Type B pancreatic cell (in vitro differentiated cells): Measurements from ENCODE around the gene PRKCB. TPM values are rescaled to one million over a fixed set of nuclear protein-coding genes. Genes with fewer than 3 reads are reported as not detected.

Experiments used
- DNase-seq: peaks from one replicate; pipeline ENCODE4 v3.0.0; 2021; ENCODE audit warnings: mixed read lengths; ENCODE audit not compliant: unreplicated experiment; ENCODE audit errors: extremely low spot score
- H3K27ac Mint-ChIP-seq: 2 replicates; pipeline ENCODE4 v1.8.0; 2021; ENCODE audit warnings: mild to moderate bottlenecking, mixed read lengths
- H3K27me3 Mint-ChIP-seq: 2 replicates; pipeline ENCODE4 v1.8.0; 2021; ENCODE audit warnings: mixed read lengths
- H3K36me3 Mint-ChIP-seq: 2 replicates; pipeline ENCODE4 v1.8.0; 2021; ENCODE audit warnings: mixed read lengths
- H3K4me1 Mint-ChIP-seq: one replicate; pipeline ENCODE4 v1.8.0; 2021; ENCODE audit warnings: mixed read lengths; ENCODE audit not compliant: unreplicated experiment
- H3K4me3 Mint-ChIP-seq: 2 replicates; pipeline ENCODE4 v1.8.0; 2021; ENCODE audit warnings: mild to moderate bottlenecking, mixed read lengths
- H3K9me3 Mint-ChIP-seq: 2 replicates; pipeline ENCODE4 v1.8.0; 2021; ENCODE audit warnings: mixed read lengths
- total RNA-seq: library from RNA; stranded (reverse); gene quantifications from 2 replicates; pipeline ENCODE4 v1.2.1, GENCODE V29; 2021; ENCODE audit warnings: low replicate concordance
- TF ChIP-seq, protein P1 (sequence below): fragments of 200-600 bp; sonication (generic); conservative IDR thresholded peaks from 2 replicates; pipeline ENCODE4 v1.5.0; 2021; ENCODE audit warnings: antibody characterized with exemption, mild to moderate bottlenecking

Gene PRKCB
- total RNA-seq, 1 donor from 2014 or later, result 10.2 TPM

GRCh38 chr16:23836078-23836403 lies 258 bp downstream of the PRKCB start:
- peaks cover 7% of the 10 kb centered on the region for H3K4me1 Mint-ChIP-seq
- H3K9me3 Mint-ChIP-seq, result no peaks in the 10 kb centered on the region
- H3K4me3 Mint-ChIP-seq, result no peak overlapping the region
- no peaks in the 10 kb centered on the region for H3K36me3 Mint-ChIP-seq
- H3K27ac Mint-ChIP-seq, result no peak overlapping the region
- peaks cover 77% of the 10 kb centered on the region for H3K27me3 Mint-ChIP-seq
- no peak for DNase-seq
- TF ChIP-seq, protein P1, sequence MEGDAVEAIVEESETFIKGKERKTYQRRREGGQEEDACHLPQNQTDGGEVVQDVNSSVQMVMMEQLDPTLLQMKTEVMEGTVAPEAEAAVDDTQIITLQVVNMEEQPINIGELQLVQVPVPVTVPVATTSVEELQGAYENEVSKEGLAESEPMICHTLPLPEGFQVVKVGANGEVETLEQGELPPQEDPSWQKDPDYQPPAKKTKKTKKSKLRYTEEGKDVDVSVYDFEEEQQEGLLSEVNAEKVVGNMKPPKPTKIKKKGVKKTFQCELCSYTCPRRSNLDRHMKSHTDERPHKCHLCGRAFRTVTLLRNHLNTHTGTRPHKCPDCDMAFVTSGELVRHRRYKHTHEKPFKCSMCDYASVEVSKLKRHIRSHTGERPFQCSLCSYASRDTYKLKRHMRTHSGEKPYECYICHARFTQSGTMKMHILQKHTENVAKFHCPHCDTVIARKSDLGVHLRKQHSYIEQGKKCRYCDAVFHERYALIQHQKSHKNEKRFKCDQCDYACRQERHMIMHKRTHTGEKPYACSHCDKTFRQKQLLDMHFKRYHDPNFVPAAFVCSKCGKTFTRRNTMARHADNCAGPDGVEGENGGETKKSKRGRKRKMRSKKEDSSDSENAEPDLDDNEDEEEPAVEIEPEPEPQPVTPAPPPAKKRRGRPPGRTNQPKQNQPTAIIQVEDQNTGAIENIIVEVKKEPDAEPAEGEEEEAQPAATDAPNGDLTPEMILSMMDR, result no peak

DNA sequence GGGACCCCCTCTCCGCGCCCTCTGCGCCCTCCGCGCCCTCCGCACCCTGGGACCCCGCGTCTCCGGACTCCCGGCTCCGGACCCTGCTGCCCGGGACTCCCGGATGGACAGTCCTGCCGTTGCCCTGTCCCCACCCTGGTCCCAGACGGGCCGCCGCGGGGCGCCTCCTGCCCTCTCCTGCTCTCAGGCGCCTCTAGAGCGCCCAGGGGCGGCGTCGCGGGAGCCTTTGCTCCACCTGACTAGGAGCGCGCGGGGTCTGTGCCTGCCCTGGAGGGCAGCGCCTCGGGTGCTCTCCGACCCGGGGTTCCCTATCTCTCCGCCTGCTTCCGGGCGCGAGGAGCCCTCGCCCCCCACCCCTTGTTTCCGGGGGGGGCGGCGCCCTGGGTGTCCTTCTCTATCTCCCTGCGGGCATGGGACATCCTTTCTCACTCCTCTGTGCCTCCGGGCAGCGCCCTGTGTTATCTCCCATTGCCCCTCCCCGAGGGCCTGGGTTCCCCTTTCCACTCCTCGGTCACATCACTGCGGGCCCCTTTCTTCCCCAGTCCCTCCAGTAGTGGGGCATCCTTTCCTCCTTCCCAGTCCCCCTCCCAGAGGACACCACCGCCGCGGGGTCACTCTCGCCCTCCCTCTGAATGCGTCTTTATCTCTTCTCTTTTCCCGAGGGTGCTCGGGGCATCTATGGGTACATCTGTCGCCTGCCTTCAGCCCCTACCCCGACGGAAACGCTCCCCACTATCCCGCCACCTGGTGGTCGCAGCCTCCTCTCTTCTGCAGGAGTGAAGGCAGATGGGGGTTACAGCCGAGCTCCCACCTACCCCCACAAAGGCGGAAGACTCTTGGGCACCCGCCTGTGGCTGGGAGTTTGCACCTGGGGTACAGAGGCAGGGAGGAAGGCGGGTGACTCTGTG lies 875 bp downstream of the PRKCB start:
- no peak for DNase-seq
- Mint-ChIP-seq H3K4me3 (peak overlapping the region; percentile 85), H3K4me1 (peaks cover 7% of the 10 kb centered on the region), H3K27ac (no peak overlapping the region), H3K27me3 (peaks cover 76% of the 10 kb centered on the region), H3K36me3 (no peaks in the 10 kb centered on the region), H3K9me3 (no peaks in the 10 kb centered on the region)
- TF ChIP-seq, protein P1, result peak; percentile 48

DNA sequence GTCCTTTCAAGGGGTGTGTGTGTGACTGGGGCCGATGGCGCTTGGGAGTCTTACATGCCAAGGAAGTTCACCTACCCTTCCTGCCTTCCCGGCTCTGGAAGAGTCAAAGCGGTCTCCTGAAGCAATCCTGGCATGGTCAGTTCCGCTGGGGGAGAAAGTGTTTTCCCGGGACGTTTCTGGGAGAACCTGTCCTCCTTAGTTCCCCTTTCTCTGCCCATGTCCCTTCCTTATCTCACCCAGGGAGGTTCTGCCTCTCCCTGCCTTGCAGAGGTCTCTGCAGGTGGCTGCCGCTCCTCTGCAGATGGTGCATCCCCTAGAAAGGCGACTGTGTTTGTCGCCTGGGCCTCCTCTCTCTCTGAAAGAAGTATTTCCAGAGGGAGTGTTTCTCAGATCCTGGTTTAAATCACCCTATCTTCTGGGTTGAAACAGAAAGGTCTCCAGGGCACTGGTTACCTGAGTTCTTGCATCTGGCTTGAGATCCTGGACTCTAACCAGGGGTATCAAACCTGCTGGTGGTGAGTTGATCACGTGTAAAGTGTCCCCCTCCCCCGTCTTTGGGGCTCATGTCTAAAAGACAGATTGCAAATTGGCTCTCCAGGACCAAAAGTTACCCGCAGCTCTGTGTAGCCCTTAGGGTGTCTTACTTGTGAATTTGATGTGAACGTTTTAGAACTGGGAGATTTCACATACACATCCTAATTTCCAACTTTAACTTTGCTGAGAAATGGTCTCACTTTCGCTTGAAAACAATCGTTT lies 1.9 kb downstream of the PRKCB start:
- Mint-ChIP-seq H3K4me3 (peak overlapping the region; percentile 85), H3K4me1 (peaks cover 7% of the 10 kb centered on the region), H3K27me3 (peaks cover 78% of the 10 kb centered on the region), H3K9me3 (no peaks in the 10 kb centered on the region), H3K36me3 (no peaks in the 10 kb centered on the region), H3K27ac (no peak overlapping the region)
- TF ChIP-seq, protein P1, result no peak
- no peak for DNase-seq

DNA sequence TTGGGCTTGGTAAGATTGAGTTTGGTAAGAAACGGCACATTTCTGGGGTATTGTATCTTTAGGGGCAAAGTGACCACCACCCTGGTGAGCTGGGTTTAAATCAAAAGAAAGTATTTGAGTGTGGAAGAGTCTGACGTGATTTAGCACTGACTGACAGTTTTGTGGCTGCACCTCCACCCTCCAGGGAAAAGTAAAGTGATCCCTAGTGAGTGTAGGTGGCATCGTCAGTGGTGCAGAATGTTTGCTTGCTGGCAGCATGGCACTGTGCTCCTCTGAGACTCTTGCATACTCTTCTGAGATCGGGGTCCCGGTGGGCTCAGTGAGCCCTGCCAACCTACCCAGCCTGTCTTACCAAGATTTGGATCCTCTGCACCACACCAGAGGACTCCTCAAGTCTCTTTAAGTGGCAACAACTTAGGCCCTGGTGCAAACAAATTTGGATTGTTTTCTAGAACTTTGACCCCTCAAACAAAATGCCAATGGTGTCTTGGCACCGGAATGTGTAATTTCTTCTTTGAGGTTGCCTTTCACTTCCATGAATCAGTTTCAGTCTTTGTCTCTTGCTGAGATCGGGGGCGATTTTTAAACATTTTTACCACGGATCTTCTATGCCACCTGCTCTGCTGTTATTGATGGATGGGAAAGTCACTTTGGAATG lies 2.8 kb downstream of the PRKCB start:
- no peak overlapping the region for H3K27ac Mint-ChIP-seq

GRCh38 chr16:23840310-23840709 lies 4.5 kb downstream of the PRKCB start:
- peaks cover 2% of the 10 kb centered on the region for H3K4me1 Mint-ChIP-seq
- H3K9me3 Mint-ChIP-seq, result no peaks in the 10 kb centered on the region
- TF ChIP-seq, protein P1, result no peak
- no peak overlapping the region for H3K27ac Mint-ChIP-seq
- no peaks in the 10 kb centered on the region for H3K36me3 Mint-ChIP-seq
- no peak for DNase-seq
- no peak overlapping the region for H3K4me3 Mint-ChIP-seq
- peaks cover 68% of the 10 kb centered on the region for H3K27me3 Mint-ChIP-seq

More for the DNA sequence above, 2.8 kb downstream of the PRKCB start:
- Mint-ChIP-seq H3K9me3 (no peaks in the 10 kb centered on the region), H3K27me3 (peaks cover 74% of the 10 kb centered on the region), H3K36me3 (no peaks in the 10 kb centered on the region), H3K4me1 (peaks cover 7% of the 10 kb centered on the region), H3K4me3 (no peak overlapping the region)
- TF ChIP-seq, protein P1, result no peak
- no peak for DNase-seq
